Activated T-helper 2 cell treated with anti-CD3 and anti-CD28 coated beads, Interferon-gamma antibody, Interleukin-2, Interleukin-4, amounts not matched to agents 10 μg/mL and 5 μg/mL and 100 μg/mL, durations not matched to agents 14 hours and 24 hours and 36 hours (primary cell): ENCODE results near the gene RIPK1. TPM values are rescaled to one million over a fixed set of nuclear protein-coding genes. Genes with fewer than 3 reads are reported as not detected.

Source experiments
- DNase-seq: peaks from one replicate; pipeline ENCODE4 v3.0.0; 2021; ENCODE audit warnings: low spot score
- H3K27ac Mint-ChIP-seq: one replicate; pipeline ENCODE4 v1.8.0; 2021; ENCODE audit warnings: mixed read lengths
- H3K27me3 Mint-ChIP-seq: one replicate; pipeline ENCODE4 v1.8.0; 2021; ENCODE audit warnings: low read depth, mixed read lengths
- H3K36me3 Mint-ChIP-seq: one replicate; pipeline ENCODE4 v1.8.0; 2021; ENCODE audit warnings: low read depth, mixed read lengths
- H3K4me1 Mint-ChIP-seq: one replicate; pipeline ENCODE4 v1.8.0; 2021; ENCODE audit warnings: low read depth, mixed read lengths
- H3K4me3 Mint-ChIP-seq: one replicate; pipeline ENCODE4 v1.8.0; 2021; ENCODE audit warnings: low read depth, mild to moderate bottlenecking, moderate library complexity, mixed read lengths
- H3K9me3 Mint-ChIP-seq: one replicate; pipeline ENCODE4 v1.8.0; 2021; ENCODE audit warnings: mixed read lengths
- intact Hi-C: fragments of 100-400 bp; cut with micrococcal nuclease; formaldehyde crosslinking; loops from one replicate; pipeline ENCODE4 v1.15.1; 2023
- total RNA-seq: library from RNA; stranded (reverse); gene quantifications from 2 replicates; pipeline ENCODE4 v1.2.3, GENCODE V29; 2022

Gene RIPK1
- total RNA-seq, 1 donor from 2014 or later = 18.3 TPM

- H3K27me3 Mint-ChIP-seq = no peaks in the 10 kb centered on the region
- H3K27ac Mint-ChIP-seq = no peak overlapping the region
- no peaks in the 10 kb centered on the region for H3K9me3 Mint-ChIP-seq
- H3K4me1 Mint-ChIP-seq = no peaks in the 10 kb centered on the region
- peaks cover 64% of the 10 kb centered on the region for H3K36me3 Mint-ChIP-seq
- no peak for DNase-seq
- H3K4me3 Mint-ChIP-seq = no peak overlapping the region
- intact Hi-C loops = no loop called here
These were observed 41.5 kb downstream of the RIPK1 start for GRCh38 chr6:3109761-3110160.

GRCh38 chr6:3114377-3114776 is 46.1 kb downstream of the RIPK1 start:
- Mint-ChIP-seq H3K27ac (no peak overlapping the region), H3K36me3 (peaks cover 34% of the 10 kb centered on the region), H3K27me3 (no peaks in the 10 kb centered on the region), H3K4me3 (no peak overlapping the region), H3K9me3 (no peaks in the 10 kb centered on the region), H3K4me1 (peaks cover 14% of the 10 kb centered on the region)
- no peak for DNase-seq
- intact Hi-C loops = no loop called here

GRCh38 chr6:3117912-3118352 is 49.6 kb downstream of the RIPK1 start:
- no peak for DNase-seq
- no peaks in the 10 kb centered on the region for H3K27me3 Mint-ChIP-seq
- intact Hi-C loops = loop anchor here (1.0 to 2.0 kb wide), 8 partner anchors 39 to 353 kb away; partner anchors contain the start of genes NQO2, PSMG4, TUBB2A and WRNIP1
- no peaks in the 10 kb centered on the region for H3K9me3 Mint-ChIP-seq
- H3K36me3 Mint-ChIP-seq = peaks cover 17% of the 10 kb centered on the region
- peak overlapping the region; percentile 80 for H3K4me3 Mint-ChIP-seq
- H3K27ac Mint-ChIP-seq = peak overlapping the region; percentile 81
- peaks cover 16% of the 10 kb centered on the region for H3K4me1 Mint-ChIP-seq

GRCh38 chr6:3118353-3119039 is 50.2 kb downstream of the RIPK1 start, which contains the start of gene BPHL:
BPHL (plus strand) TSS chr6:3118711; CDS start chr6:3118741, 30 bp downstream.
- H3K36me3 Mint-ChIP-seq = peaks cover 12% of the 10 kb centered on the region
- peaks cover 16% of the 10 kb centered on the region for H3K4me1 Mint-ChIP-seq
- peak within 1 kb of the TSS; percentile 80 for H3K4me3 Mint-ChIP-seq
- H3K27ac Mint-ChIP-seq = peak within 1 kb of the TSS; percentile 81
- H3K27me3 Mint-ChIP-seq = no peaks in the 10 kb centered on the region
- intact Hi-C loops = loop anchor here (1.0 to 2.0 kb wide), 8 partner anchors 39 to 354 kb away; partner anchors contain the start of genes NQO2, PSMG4, TUBB2A and WRNIP1
- H3K9me3 Mint-ChIP-seq = no peaks in the 10 kb centered on the region
- peak; percentile 98 for DNase-seq

GRCh38 chr6:3119040-3119723 is 50.9 kb downstream of the RIPK1 start:
- H3K36me3 Mint-ChIP-seq = peaks cover 10% of the 10 kb centered on the region
- no peaks in the 10 kb centered on the region for H3K27me3 Mint-ChIP-seq
- H3K4me3 Mint-ChIP-seq = peak overlapping the region; percentile 80
- peaks cover 18% of the 10 kb centered on the region for H3K4me1 Mint-ChIP-seq
- H3K27ac Mint-ChIP-seq = no peak overlapping the region
- intact Hi-C loops = loop anchor here (2.0 kb wide), 3 partner anchors 90 to 354 kb away; partner anchors contain the start of genes PSMG4 and WRNIP1
- no peak for DNase-seq
- no peaks in the 10 kb centered on the region for H3K9me3 Mint-ChIP-seq

GRCh38 chr6:3120765-3121089 is 52.4 kb downstream of the RIPK1 start:
- Mint-ChIP-seq H3K27me3 (no peaks in the 10 kb centered on the region), H3K4me1 (peaks cover 18% of the 10 kb centered on the region), H3K9me3 (no peaks in the 10 kb centered on the region), H3K27ac (no peak overlapping the region), H3K36me3 (peaks cover 4% of the 10 kb centered on the region), H3K4me3 (no peak overlapping the region)
- no peak for DNase-seq
- intact Hi-C loops = no loop called here

GRCh38 chr6:3122823-3123182 is 54.5 kb downstream of the RIPK1 start:
- H3K27ac Mint-ChIP-seq = no peak overlapping the region
- no peak for DNase-seq
- no peaks in the 10 kb centered on the region for H3K27me3 Mint-ChIP-seq
- H3K36me3 Mint-ChIP-seq = peaks cover 4% of the 10 kb centered on the region
- intact Hi-C loops = no loop called here
- no peaks in the 10 kb centered on the region for H3K9me3 Mint-ChIP-seq
- peaks cover 14% of the 10 kb centered on the region for H3K4me1 Mint-ChIP-seq
- H3K4me3 Mint-ChIP-seq = no peak overlapping the region

GRCh38 chr6:3124667-3125066 is 56.4 kb downstream of the RIPK1 start:
- H3K27me3 Mint-ChIP-seq = no peaks in the 10 kb centered on the region
- no peak overlapping the region for H3K27ac Mint-ChIP-seq
- H3K9me3 Mint-ChIP-seq = no peaks in the 10 kb centered on the region
- H3K36me3 Mint-ChIP-seq = peaks cover 7% of the 10 kb centered on the region
- intact Hi-C loops = no loop called here
- H3K4me3 Mint-ChIP-seq = no peak overlapping the region
- no peak for DNase-seq
- peaks cover 3% of the 10 kb centered on the region for H3K4me1 Mint-ChIP-seq

- Mint-ChIP-seq H3K4me1 (peaks cover 3% of the 10 kb centered on the region), H3K4me3 (no peak overlapping the region), H3K9me3 (no peaks in the 10 kb centered on the region), H3K36me3 (peaks cover 7% of the 10 kb centered on the region), H3K27ac (no peak overlapping the region), H3K27me3 (no peaks in the 10 kb centered on the region)
- no peak for DNase-seq
- intact Hi-C loops = loop anchor here (1.0 to 2.0 kb wide), 2 partner anchors 125 to 133 kb away; partner anchors contain the start of gene PSMG4
These were observed 57.5 kb downstream of the RIPK1 start for GRCh38 chr6:3125815-3126214.

- no peak for DNase-seq
- Mint-ChIP-seq H3K27ac (no peak overlapping the region), H3K4me3 (no peak overlapping the region), H3K9me3 (no peaks in the 10 kb centered on the region), H3K27me3 (no peaks in the 10 kb centered on the region), H3K4me1 (peaks cover 3% of the 10 kb centered on the region), H3K36me3 (peaks cover 7% of the 10 kb centered on the region)
- intact Hi-C loops = no loop called here
These were observed 60.2 kb downstream of the RIPK1 start for GRCh38 chr6:3128356-3129108.

- no peak overlapping the region for H3K4me3 Mint-ChIP-seq
- no peak overlapping the region for H3K27ac Mint-ChIP-seq
- no peak for DNase-seq
- H3K9me3 Mint-ChIP-seq = no peaks in the 10 kb centered on the region
- intact Hi-C loops = no loop called here
- H3K4me1 Mint-ChIP-seq = no peaks in the 10 kb centered on the region
- H3K36me3 Mint-ChIP-seq = peaks cover 7% of the 10 kb centered on the region
- no peaks in the 10 kb centered on the region for H3K27me3 Mint-ChIP-seq
These were observed 63.4 kb downstream of the RIPK1 start for GRCh38 chr6:3131695-3132094.

- intact Hi-C loops = no loop called here
- Mint-ChIP-seq H3K9me3 (no peaks in the 10 kb centered on the region), H3K27ac (no peak overlapping the region), H3K4me1 (peaks cover 1% of the 10 kb centered on the region), H3K4me3 (no peak overlapping the region), H3K27me3 (no peaks in the 10 kb centered on the region), H3K36me3 (peaks cover 12% of the 10 kb centered on the region)
- no peak for DNase-seq
These were observed 65.2 kb downstream of the RIPK1 start for GRCh38 chr6:3133515-3133914.
